Measurements from ENCODE around the gene TOM1L2.

The TOM1L2 gene

DNA sequence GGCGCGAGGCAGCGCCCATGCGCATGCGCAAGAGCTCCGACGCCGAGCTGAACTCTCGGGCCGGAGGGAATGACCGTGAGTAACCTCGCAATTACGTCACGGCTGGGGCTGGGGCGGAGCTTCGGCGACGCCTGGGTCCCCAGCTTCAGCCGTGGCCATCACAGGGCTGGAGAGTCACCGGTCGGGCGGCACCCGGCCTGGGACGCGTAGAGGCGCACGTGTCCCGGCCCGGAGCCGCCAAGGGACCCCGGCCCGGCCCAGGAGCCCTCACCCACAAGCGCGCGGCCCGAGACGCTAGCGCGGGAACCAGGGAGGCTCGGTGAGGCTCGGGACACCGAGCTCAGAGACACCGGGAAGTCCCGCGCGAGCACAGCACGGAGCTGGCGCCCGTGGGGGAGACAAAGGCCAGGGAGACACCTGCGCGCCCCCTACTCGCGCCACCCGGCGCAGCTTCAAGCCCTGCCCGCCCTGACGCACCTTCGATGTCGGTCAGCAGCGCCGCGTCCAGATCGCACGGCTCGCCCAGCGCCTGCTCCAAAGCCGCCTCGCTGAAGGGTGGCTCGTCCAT is 135.9 kb downstream of the TOM1L2 start:
- Mint-ChIP-seq H3K4me1 (ENCODE audit: low read depth) (peaks cover 62% of the 10 kb centered on the region), H3K4me3 (peak overlapping the region; percentile 90), H3K27ac (peak overlapping the region; percentile 97), H3K9me3 (no peaks in the 10 kb centered on the region), H3K27me3 (ENCODE audit: low read depth) (no peaks in the 10 kb centered on the region), H3K36me3 (ENCODE audit: low read depth) (peaks cover 25% of the 10 kb centered on the region)
- peak; percentile 98 for DNase-seq (ENCODE audit: low spot score)

DNA sequence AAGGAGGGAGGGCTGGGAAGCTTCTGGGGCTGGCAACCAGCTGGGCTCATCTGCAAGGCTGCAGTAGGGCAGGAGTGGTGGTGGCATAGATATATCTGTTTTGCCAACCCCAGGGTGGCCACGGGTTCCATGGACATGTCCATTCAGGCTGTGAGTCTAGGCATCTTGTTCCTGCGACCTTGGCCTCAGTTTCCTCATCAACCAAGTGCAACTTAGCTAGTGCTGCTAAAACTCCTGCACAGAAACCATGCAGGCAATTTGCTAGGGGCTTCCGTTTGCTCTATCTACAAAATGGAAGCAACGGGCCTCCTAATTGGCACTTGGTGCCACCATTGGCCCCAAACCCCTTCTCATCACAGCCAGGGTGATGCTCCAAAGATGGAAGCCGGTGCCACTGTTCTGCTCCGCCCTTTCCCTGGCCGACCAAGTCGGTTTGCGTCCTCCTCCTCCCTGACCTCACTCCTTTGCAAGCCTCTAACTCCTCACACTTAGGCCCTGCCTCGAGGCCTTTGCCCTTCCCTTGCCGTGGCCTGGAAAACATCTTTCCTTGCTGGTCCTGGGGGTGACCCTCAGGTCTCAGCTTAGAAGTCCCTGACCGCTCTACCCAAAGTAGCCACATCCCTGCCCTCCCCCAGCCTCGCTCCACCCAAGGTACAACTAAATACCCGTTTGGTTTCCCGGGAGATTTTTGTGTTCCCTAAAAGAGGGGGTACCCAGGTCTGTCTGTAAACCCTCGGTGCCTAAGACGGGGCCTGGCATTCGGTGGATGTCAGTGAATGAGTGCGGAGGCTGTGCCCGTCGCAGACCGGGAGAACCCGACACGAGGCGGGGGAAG is 136.6 kb downstream of the TOM1L2 start:
- H3K9me3 Mint-ChIP-seq: no peaks in the 10 kb centered on the region
- DNase-seq (ENCODE audit: low spot score): no peak
- H3K36me3 Mint-ChIP-seq (ENCODE audit: low read depth): peaks cover 30% of the 10 kb centered on the region
- peak overlapping the region; percentile 90 for H3K4me3 Mint-ChIP-seq
- H3K4me1 Mint-ChIP-seq (ENCODE audit: low read depth): peaks cover 59% of the 10 kb centered on the region
- H3K27me3 Mint-ChIP-seq (ENCODE audit: low read depth): no peaks in the 10 kb centered on the region
- H3K27ac Mint-ChIP-seq: peak overlapping the region; percentile 97

- Mint-ChIP-seq H3K9me3 (no peaks in the 10 kb centered on the region), H3K4me3 (peak overlapping the region; percentile 90), H3K36me3 (ENCODE audit: low read depth) (peaks cover 30% of the 10 kb centered on the region), H3K27me3 (ENCODE audit: low read depth) (no peaks in the 10 kb centered on the region), H3K4me1 (ENCODE audit: low read depth) (peaks cover 60% of the 10 kb centered on the region), H3K27ac (peak overlapping the region; percentile 97)
- no peak for DNase-seq (ENCODE audit: low spot score)
Observed at GRCh38 chr17:17834974-17835373, 137.2 kb downstream of the TOM1L2 start.

- Mint-ChIP-seq H3K4me3 (peak overlapping the region; percentile 90), H3K27ac (peak overlapping the region; percentile 97), H3K4me1 (ENCODE audit: low read depth) (peaks cover 57% of the 10 kb centered on the region), H3K9me3 (no peaks in the 10 kb centered on the region), H3K27me3 (ENCODE audit: low read depth) (no peaks in the 10 kb centered on the region), H3K36me3 (ENCODE audit: low read depth) (peaks cover 33% of the 10 kb centered on the region)
- DNase-seq (ENCODE audit: low spot score): no peak
Observed at GRCh38 chr17:17833658-17834357, 138.4 kb downstream of the TOM1L2 start.

- Mint-ChIP-seq H3K36me3 (ENCODE audit: low read depth) (peaks cover 40% of the 10 kb centered on the region), H3K27me3 (ENCODE audit: low read depth) (no peaks in the 10 kb centered on the region), H3K9me3 (no peaks in the 10 kb centered on the region), H3K4me3 (no peak overlapping the region), H3K4me1 (ENCODE audit: low read depth) (peaks cover 48% of the 10 kb centered on the region), H3K27ac (peak overlapping the region; percentile 34)
- no peak for DNase-seq (ENCODE audit: low spot score)
Observed at GRCh38 chr17:17832032-17832363, 140.2 kb downstream of the TOM1L2 start.

GRCh38 chr17:17831208-17832031 is 140.8 kb downstream of the TOM1L2 start:
- H3K27ac Mint-ChIP-seq: no peak overlapping the region
- peaks cover 45% of the 10 kb centered on the region for H3K36me3 Mint-ChIP-seq (ENCODE audit: low read depth)
- no peak for DNase-seq (ENCODE audit: low spot score)
- no peak overlapping the region for H3K4me3 Mint-ChIP-seq
- no peaks in the 10 kb centered on the region for H3K9me3 Mint-ChIP-seq
- no peaks in the 10 kb centered on the region for H3K27me3 Mint-ChIP-seq (ENCODE audit: low read depth)
- peaks cover 52% of the 10 kb centered on the region for H3K4me1 Mint-ChIP-seq (ENCODE audit: low read depth)

DNA sequence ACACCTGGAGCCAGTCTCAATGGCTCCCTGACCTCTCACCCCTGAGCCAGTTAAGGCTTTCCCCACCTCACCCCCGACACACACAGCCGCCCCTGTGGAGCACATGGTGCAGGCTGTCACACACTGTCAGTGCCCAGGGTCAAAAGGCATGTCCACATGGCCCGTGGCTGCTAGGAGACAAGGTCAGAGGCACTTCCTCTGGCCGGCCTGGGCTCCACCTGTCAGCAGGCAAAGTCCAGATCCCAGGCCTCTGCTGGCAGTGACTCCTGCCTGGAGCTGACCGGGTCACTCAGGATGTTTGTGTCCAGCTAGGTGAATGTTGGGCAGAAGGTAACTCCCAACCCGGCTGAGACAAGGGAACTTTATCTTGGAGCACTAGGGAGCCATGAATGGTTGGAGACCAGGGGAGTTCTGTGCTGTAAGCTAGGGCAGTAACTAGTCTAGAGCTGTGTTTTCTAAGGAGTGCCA is 141.4 kb downstream of the TOM1L2 start:
- DNase-seq (ENCODE audit: low spot score): no peak
- H3K9me3 Mint-ChIP-seq: no peaks in the 10 kb centered on the region
- H3K27me3 Mint-ChIP-seq (ENCODE audit: low read depth): no peaks in the 10 kb centered on the region
- no peak overlapping the region for H3K27ac Mint-ChIP-seq
- H3K36me3 Mint-ChIP-seq (ENCODE audit: low read depth): peaks cover 45% of the 10 kb centered on the region
- H3K4me3 Mint-ChIP-seq: no peak overlapping the region
- peaks cover 56% of the 10 kb centered on the region for H3K4me1 Mint-ChIP-seq (ENCODE audit: low read depth)

- Mint-ChIP-seq H3K27me3 (ENCODE audit: low read depth) (no peaks in the 10 kb centered on the region), H3K4me1 (ENCODE audit: low read depth) (peaks cover 53% of the 10 kb centered on the region), H3K9me3 (no peaks in the 10 kb centered on the region), H3K27ac (no peak overlapping the region), H3K36me3 (ENCODE audit: low read depth) (peaks cover 43% of the 10 kb centered on the region), H3K4me3 (no peak overlapping the region)
- no peak for DNase-seq (ENCODE audit: low spot score)
Observed at GRCh38 chr17:17830269-17830567, 142.0 kb downstream of the TOM1L2 start.

DNA sequence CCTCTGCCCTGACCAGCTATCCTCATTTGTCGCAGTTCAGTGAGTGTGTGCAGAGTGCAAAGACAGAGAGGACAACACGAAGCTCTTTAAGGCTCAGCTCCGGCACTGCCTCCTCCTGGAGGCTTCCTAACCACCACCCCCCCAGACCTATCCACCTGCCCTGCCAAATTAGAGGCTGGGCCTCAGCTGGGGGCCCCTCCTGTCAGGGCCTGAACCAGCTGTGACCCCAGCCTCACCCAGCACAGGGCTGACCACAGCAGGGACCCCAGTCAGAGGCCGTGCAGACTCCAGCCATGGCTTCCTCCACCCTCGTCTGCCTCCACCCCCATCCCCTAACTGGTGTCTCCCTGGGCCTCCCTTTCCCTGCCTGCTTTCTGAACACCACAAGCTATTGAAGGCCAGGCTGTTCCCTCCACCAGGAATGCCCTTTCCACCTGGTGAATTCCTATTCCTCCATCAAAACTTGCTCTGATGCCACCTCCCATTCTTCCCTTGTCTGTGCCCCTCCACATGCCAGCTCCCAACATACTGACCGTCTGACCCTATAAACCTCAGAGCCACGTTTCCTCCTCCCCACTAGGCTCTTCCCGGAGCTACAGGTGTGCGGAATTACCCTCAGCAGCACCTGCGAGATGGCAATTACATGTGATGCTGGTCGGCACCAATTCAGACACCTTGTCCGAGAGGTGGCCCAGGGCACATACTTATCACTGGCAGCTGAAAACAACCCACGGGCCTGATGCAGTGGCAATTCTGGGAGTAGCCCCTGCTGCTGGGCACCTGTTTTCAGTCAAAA is 144.2 kb downstream of the TOM1L2 start:
- peak overlapping the region; percentile 38 for H3K4me3 Mint-ChIP-seq
- H3K27me3 Mint-ChIP-seq (ENCODE audit: low read depth): no peaks in the 10 kb centered on the region
- DNase-seq (ENCODE audit: low spot score): no peak
- H3K9me3 Mint-ChIP-seq: no peaks in the 10 kb centered on the region
- H3K4me1 Mint-ChIP-seq (ENCODE audit: low read depth): peaks cover 49% of the 10 kb centered on the region
- H3K27ac Mint-ChIP-seq: peak overlapping the region; percentile 82
- H3K36me3 Mint-ChIP-seq (ENCODE audit: low read depth): peaks cover 32% of the 10 kb centered on the region

GRCh38 chr17:17826942-17827785 is 145.0 kb downstream of the TOM1L2 start:
- peak overlapping the region; percentile 67 for H3K4me3 Mint-ChIP-seq

GRCh38 chr17:17826342-17826713 is 145.9 kb downstream of the TOM1L2 start:
- no peaks in the 10 kb centered on the region for H3K9me3 Mint-ChIP-seq
- H3K4me3 Mint-ChIP-seq: peak overlapping the region; percentile 67
- H3K27ac Mint-ChIP-seq: peak overlapping the region; percentile 88
- peaks cover 34% of the 10 kb centered on the region for H3K36me3 Mint-ChIP-seq (ENCODE audit: low read depth)
- no peak for DNase-seq (ENCODE audit: low spot score)
- H3K4me1 Mint-ChIP-seq (ENCODE audit: low read depth): peaks cover 57% of the 10 kb centered on the region
- no peaks in the 10 kb centered on the region for H3K27me3 Mint-ChIP-seq (ENCODE audit: low read depth)

More at GRCh38 chr17:17826942-17827785, 145.0 kb downstream of the TOM1L2 start:
- H3K36me3 Mint-ChIP-seq (ENCODE audit: low read depth): peaks cover 36% of the 10 kb centered on the region
- DNase-seq (ENCODE audit: low spot score): no peak
- H3K27me3 Mint-ChIP-seq (ENCODE audit: low read depth): no peaks in the 10 kb centered on the region
- no peaks in the 10 kb centered on the region for H3K9me3 Mint-ChIP-seq
- H3K27ac Mint-ChIP-seq: peak overlapping the region; percentile 88
- peaks cover 50% of the 10 kb centered on the region for H3K4me1 Mint-ChIP-seq (ENCODE audit: low read depth)

DNA sequence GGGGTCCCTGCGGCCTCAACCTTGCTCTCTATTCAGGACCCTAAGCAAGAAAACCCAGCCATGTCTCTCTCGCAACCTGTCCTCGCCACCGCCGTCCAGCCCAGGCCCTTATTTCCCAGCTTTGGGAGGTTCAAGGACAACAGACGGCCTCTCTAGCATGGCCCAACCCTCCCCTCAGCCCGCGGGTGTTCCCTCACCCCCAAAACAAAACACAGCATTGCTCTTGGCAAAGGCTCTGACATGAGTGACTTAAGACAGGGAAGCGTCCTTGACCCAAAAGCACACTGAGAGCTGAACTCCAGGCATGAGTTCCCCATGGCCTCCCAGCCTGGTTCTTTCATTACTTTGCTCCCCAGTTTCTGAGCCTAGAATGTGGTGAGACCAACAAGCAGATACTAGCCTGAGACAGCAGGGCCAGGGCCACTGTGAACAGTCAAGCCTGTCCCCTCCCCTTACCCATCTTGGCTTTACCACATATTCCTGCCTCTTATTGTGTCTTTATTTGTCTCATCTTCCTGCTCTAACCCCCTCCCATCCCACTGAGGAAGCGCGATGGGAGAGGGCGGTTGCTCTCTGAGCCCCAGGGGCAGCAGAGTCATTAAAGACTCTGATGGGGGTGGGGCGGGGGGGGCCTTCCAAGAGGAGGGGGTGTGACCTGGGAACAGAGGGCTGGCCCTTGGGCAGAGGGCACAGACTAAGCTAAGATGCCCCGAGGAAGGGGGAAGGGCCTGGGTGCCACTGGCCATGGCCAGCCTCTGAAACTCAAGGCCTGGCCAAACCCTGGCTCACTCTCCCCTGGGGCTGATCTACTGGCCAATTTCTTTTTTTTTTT is 147.2 kb downstream of the TOM1L2 start:
- peak overlapping the region; percentile 78 for H3K4me3 Mint-ChIP-seq
- peaks cover 62% of the 10 kb centered on the region for H3K4me1 Mint-ChIP-seq (ENCODE audit: low read depth)
- no peaks in the 10 kb centered on the region for H3K9me3 Mint-ChIP-seq
- H3K36me3 Mint-ChIP-seq (ENCODE audit: low read depth): peaks cover 39% of the 10 kb centered on the region
- no peak for DNase-seq (ENCODE audit: low spot score)
- H3K27me3 Mint-ChIP-seq (ENCODE audit: low read depth): no peaks in the 10 kb centered on the region
- H3K27ac Mint-ChIP-seq: peak overlapping the region; percentile 88

All from T-helper 2 cell treated with Interferon-gamma antibody and Interleukin-4, amounts not matched to agents 5 μg/mL and 100 μg/mL, for 36 hours (primary cell).